ENCODE data around the gene PRPF8.

DNA sequence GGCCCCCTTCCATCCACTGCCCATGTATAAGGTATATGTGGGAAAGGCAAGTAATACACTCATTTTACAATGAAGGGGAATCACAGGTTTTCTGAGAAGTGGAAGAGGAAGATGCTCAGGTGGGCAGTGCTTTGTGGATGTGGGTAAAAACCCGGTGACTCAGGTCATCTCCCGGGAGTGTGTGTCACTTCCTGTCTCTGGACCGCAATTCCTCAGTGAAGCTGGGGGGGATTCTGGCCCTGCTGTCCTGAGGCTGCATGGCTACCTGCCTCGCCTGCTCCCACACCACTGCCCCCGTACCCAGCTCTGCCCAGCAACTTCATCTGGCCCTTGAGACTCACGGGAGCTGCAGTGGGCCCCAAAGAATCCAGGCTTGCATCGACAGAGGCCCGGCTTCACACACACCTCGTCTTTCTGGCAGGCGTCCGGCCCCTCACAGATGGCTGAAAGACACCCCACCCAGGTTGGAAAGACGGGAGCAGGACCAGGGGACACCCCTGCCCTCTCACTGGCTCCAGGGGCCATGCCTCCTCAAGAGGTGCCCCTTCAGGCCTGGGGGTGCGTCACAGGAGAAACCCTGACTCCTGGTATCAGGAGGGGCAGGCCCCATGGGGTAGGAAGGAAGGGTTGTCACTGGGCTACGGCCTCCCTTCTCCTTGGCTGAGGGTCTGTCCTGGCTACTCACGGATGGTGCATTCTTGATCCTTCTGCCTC, 40.0 kb downstream of the PRPF8 start:
- TF ChIP-seq, protein P1, sequence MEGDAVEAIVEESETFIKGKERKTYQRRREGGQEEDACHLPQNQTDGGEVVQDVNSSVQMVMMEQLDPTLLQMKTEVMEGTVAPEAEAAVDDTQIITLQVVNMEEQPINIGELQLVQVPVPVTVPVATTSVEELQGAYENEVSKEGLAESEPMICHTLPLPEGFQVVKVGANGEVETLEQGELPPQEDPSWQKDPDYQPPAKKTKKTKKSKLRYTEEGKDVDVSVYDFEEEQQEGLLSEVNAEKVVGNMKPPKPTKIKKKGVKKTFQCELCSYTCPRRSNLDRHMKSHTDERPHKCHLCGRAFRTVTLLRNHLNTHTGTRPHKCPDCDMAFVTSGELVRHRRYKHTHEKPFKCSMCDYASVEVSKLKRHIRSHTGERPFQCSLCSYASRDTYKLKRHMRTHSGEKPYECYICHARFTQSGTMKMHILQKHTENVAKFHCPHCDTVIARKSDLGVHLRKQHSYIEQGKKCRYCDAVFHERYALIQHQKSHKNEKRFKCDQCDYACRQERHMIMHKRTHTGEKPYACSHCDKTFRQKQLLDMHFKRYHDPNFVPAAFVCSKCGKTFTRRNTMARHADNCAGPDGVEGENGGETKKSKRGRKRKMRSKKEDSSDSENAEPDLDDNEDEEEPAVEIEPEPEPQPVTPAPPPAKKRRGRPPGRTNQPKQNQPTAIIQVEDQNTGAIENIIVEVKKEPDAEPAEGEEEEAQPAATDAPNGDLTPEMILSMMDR (IDR thresholded peaks at IDR 0.05): no peak
- TF ChIP-seq POLR2A (IDR thresholded peaks at IDR 0.05): no peak
